C4-2B (cell line): ENCODE data around the gene HSD17B8.

Experiments used
- H3K27ac ChIP-seq: fragments of 450-650 bp; 2 replicates; pipeline ENCODE4 v1.5.1; 2017
- CTCF ChIP-seq: fragments of 450-650 bp; conservative IDR thresholded peaks from 2 replicates; pipeline ENCODE4 v1.5.1; 2017; ENCODE audit warnings: mild to moderate bottlenecking
- ZFX ChIP-seq: fragments of 450-650 bp; IDR thresholded peaks from 2 replicates; pipeline ENCODE4 v1.6.1; 2017

The HSD17B8 gene

GRCh38 chr6:33189164-33189563, 15.3 kb upstream of the HSD17B8 start:
- TF ChIP-seq ZFX (no peak), CTCF (no peak)
- no peak overlapping the region for H3K27ac ChIP-seq

- no peak for TF ChIP-seq CTCF
- no peak for TF ChIP-seq ZFX
- no peak overlapping the region for H3K27ac ChIP-seq
Observed at GRCh38 chr6:33189625-33190448, 14.6 kb upstream of the HSD17B8 start.

DNA sequence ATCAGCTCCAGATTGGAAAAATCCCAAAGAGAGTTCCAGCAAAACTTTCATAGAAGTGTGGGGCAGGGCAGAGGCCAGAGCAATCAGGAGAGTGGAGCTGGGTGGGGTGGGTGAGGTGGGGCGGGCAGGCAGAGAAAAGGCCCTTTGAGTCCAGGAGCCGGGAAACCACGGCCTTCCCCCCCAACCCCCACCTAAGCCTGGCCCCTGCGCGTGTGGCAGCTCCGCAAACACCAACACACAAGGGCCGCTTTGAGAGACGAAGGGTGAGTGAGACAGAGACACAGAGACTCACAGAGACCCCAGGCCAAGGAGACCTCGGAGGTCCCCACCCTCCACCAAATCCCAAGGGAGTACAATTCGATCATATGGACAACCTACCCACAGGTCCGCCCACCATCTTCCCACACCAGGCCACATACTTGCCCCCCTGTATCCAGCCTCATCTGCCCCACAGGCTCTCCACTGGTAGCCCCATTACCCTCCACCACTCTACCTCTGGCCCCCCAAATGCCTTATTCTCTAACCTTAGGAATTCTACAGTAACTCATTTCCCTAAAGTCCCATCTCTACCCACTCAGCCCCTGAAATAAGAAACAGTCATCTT, 13.8 kb upstream of the HSD17B8 start:
- H3K27ac ChIP-seq: no peak overlapping the region

GRCh38 chr6:33191383-33192104, 12.9 kb upstream of the HSD17B8 start:
- TF ChIP-seq CTCF (no peak), ZFX (no peak)
- no peak overlapping the region for H3K27ac ChIP-seq

More for the DNA sequence above, 13.8 kb upstream of the HSD17B8 start:
- TF ChIP-seq CTCF (no peak), ZFX (no peak)

- no peak within 1 kb of the TSS for H3K27ac ChIP-seq
- TF ChIP-seq ZFX: no peak
Observed at GRCh38 chr6:33192105-33192646, 12.3 kb upstream of the HSD17B8 start, which contains the start of gene COL11A2. TSS of gene COL11A2 (minus strand) at chr6:33192467. CDS start at chr6:33192240, 227 bp downstream.

DNA sequence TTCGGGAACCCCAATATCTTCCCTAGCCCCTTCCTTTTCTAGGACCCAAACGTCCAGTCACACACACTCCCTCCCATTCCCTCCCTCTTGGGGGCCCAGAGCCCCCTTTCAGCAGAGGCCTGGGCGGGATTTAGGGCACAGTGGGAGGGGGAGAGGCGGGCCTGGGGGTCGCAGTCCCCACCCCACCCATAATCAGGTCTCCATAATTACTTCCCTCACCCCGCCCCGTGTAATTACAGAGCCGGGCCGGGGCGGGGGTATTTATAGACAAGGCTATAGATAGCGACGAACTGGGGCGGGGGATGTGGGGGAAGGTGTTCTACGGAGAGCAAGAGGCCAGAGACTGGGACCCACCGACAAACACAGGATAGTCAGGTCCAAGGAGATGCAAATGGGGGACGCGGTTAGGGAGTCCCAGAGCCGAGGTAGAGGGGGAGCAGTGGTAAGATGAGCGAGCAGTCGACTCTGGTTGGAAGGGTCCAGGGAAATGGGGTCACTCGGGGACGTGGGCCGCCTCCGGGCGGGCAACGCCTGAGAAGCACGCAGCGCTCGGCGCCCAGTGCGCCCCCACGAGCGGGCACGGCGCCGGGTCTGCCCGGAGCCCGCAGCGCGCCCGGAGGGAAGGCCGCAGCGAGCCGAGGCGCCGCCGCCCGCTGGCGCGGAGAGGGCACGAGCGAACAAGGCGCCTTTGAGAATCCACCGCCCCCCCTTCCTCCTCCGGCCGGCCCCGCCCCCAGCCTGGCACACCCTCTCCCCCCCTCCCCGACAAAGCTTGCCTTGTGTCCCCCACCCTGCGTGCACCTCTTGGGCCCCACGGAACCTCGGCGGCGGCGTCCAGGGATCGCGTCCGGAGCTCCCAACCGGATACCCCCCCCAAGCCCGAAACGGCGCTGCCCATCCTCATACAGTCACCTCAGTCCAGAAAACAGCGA, 11.5 kb upstream of the HSD17B8 start:
- TF ChIP-seq ZFX (no peak), CTCF (no peak)
- H3K27ac ChIP-seq: no peak overlapping the region

GRCh38 chr6:33193619-33194018, 10.8 kb upstream of the HSD17B8 start:
- TF ChIP-seq ZFX (no peak), CTCF (no peak)
- no peak overlapping the region for H3K27ac ChIP-seq
